OCI-LY7 (cell line): Measurements from ENCODE around the gene USP27X.

ENCODE experiments used
- CTCF ChIP-seq: fragments of 200-600 bp; sonication (generic); conservative IDR thresholded peaks from 2 replicates; pipeline ENCODE4 v1.5.1; 2014; ENCODE audit warnings: mild to moderate bottlenecking, antibody characterized with exemption, low read length, moderate library complexity, mixed read lengths
- EZH2phosphoT487 ChIP-seq: fragments of 200-600 bp; sonication (generic); IDR thresholded peaks from 2 replicates; pipeline ENCODE4 v1.6.1; 2018; ENCODE audit warnings: low read depth, borderline replicate concordance, mild to moderate bottlenecking, mixed run types, antibody characterized with exemption, low read length, moderate library complexity, mixed read lengths

GRCh38 chrX:49921109-49921508 lies 41.8 kb downstream of the USP27X start:
- TF ChIP-seq CTCF (no peak), EZH2phosphoT487 (no peak)
